Neural cell (in vitro differentiated cells): ENCODE results near the gene YTHDC2. TPM values are rescaled to one million over a fixed set of nuclear protein-coding genes. Genes with fewer than 3 reads are reported as not detected.

ENCODE experiments used
- H2AFZ ChIP-seq: fragments of 200-600, 300-800 bp; sonication (generic), shearing (Covaris generic); 2 replicates; pipeline ENCODE4 v1.6.0; 2014; ENCODE audit warnings: low read depth, mild to moderate bottlenecking, antibody characterized with exemption, low read length, moderate library complexity
- H3F3A ChIP-seq: fragments of 200-600 bp; shearing (Covaris generic); 2 replicates; pipeline ENCODE4 v1.6.1; 2016; ENCODE audit warnings: mild to moderate bottlenecking, moderate library complexity, mixed read lengths, antibody characterized with exemption, low read length; ENCODE audit not compliant: insufficient read depth, poor library complexity, severe bottlenecking
- H3K27ac ChIP-seq: fragments of 200-600, 300-800 bp; sonication (generic), shearing (Covaris generic); 2 replicates; pipeline ENCODE4 v1.5.1; 2014; ENCODE audit warnings: mild to moderate bottlenecking, low read length, moderate library complexity
- H3K27me3 ChIP-seq: fragments of 300-800, 200-600 bp; sonication (generic), shearing (Covaris generic); 2 replicates; pipeline ENCODE4 v1.6.0; 2014; ENCODE audit warnings: mild to moderate bottlenecking, low read depth, low read length, moderate library complexity; ENCODE audit not compliant: insufficient read depth
- H3K36me3 ChIP-seq: fragments of 300-800, 200-600 bp; sonication (generic), shearing (Covaris generic); 2 replicates; pipeline ENCODE4 v1.5.1; 2014; ENCODE audit warnings: mild to moderate bottlenecking, antibody characterized with exemption, low read length, moderate library complexity; ENCODE audit not compliant: insufficient read depth
- H3K4me2 ChIP-seq: fragments of 300-800, 200-600 bp; sonication (generic), shearing (Covaris generic); 2 replicates; pipeline ENCODE4 v1.6.0; 2014; ENCODE audit warnings: mild to moderate bottlenecking, low read length
- H3K4me3 ChIP-seq: fragments of 300-800, 200-600 bp; sonication (generic), shearing (Covaris generic); 2 replicates; pipeline ENCODE4 v1.5.1; 2014; ENCODE audit warnings: mild to moderate bottlenecking, low read length, moderate library complexity
- H3K79me2 ChIP-seq: fragments of 200-600 bp; shearing (Covaris generic); replicated peaks from 2 replicates; pipeline ENCODE4 v1.6.0; 2014; ENCODE audit warnings: mild to moderate bottlenecking, low read length, moderate library complexity; ENCODE audit not compliant: insufficient read depth
- H3K9ac ChIP-seq: fragments of 300-800, 200-600 bp; sonication (generic), shearing (Covaris generic); 2 replicates; pipeline ENCODE4 v1.6.1; 2016; ENCODE audit warnings: mild to moderate bottlenecking, low read length, mixed read lengths
- H3K9me2 ChIP-seq: fragments of 200-600 bp; shearing (Covaris generic); 2 replicates; pipeline ENCODE4 v1.6.1; 2016; ENCODE audit warnings: mild to moderate bottlenecking, low read length, mixed read lengths; ENCODE audit not compliant: insufficient read depth
- H3K9me3 ChIP-seq: fragments of 200-600, 300-800 bp; sonication (generic), shearing (Covaris generic); 2 replicates; pipeline ENCODE4 v1.6.1; 2016; ENCODE audit warnings: mild to moderate bottlenecking, mixed run types, low read length, moderate library complexity, mixed read lengths
- H4K20me1 ChIP-seq: fragments of 200-600 bp; shearing (Covaris generic); 2 replicates; pipeline ENCODE4 v1.6.1; 2016; ENCODE audit warnings: mild to moderate bottlenecking, mixed run types; ENCODE audit not compliant: insufficient read depth
- EP300 ChIP-seq: fragments of 450-650 bp; conservative IDR thresholded peaks from 2 replicates; pipeline ENCODE4 v1.6.1; 2014; ENCODE audit warnings: antibody characterized with exemption, mild to moderate bottlenecking, moderate library complexity; ENCODE audit not compliant: poor library complexity, severe bottlenecking
- MXI1 ChIP-seq: fragments of 450-650 bp; conservative IDR thresholded peaks from 2 replicates; pipeline ENCODE4 v1.6.1; 2014; ENCODE audit warnings: antibody characterized with exemption, mild to moderate bottlenecking; ENCODE audit not compliant: poor library complexity, severe bottlenecking
- POLR2AphosphoS5 ChIP-seq: IDR thresholded peaks from 2 replicates; pipeline ENCODE4 v1.6.1; 2012
- REST ChIP-seq: IDR thresholded peaks from 2 replicates; pipeline ENCODE4 v1.6.1; 2012; ENCODE audit warnings: borderline replicate concordance
- SMC3 ChIP-seq: fragments of 450-650 bp; conservative IDR thresholded peaks from 2 replicates; pipeline ENCODE4 v1.6.1; 2014; ENCODE audit warnings: antibody characterized with exemption, mild to moderate bottlenecking, moderate library complexity; ENCODE audit not compliant: poor library complexity
- TAF1 ChIP-seq: IDR thresholded peaks from 2 replicates; pipeline ENCODE4 v1.6.1; 2012; ENCODE audit warnings: low read depth
- polyA plus RNA-seq: library from polyadenylated mRNA; depleted of rRNA; stranded (reverse); fragments of >200 nt; gene quantifications from 2 replicates; pipeline ENCODE4 v1.2.3, GENCODE V29; 2014
- TF ChIP-seq, protein P1 (sequence below): fragments of 450-650 bp; IDR thresholded peaks from 2 replicates; pipeline ENCODE4 v1.5.1; 2014; ENCODE audit warnings: antibody characterized with exemption, mild to moderate bottlenecking, moderate library complexity; ENCODE audit not compliant: poor library complexity, severe bottlenecking

Gene YTHDC2
- polyA plus RNA-seq, 1 donor from 2014 or later, result 43.7 TPM

DNA sequence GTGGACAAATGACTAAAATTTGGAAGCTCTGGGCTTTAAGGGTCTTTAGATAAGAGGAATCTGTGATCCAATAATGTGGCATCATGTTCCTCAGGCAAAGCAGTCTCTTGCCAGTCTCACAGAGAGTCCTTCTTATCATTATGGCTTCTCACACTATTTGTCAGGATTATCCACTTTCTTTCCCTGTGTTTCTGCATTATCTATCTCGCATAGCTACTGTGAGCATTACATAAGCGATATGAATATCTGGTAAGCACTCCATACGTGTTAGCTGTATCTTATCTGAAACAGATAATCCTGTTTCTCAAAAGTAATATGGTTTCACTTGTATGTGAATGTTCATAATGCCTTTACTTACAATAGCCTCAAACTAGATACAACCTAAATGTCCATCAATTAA lies 34.8 kb upstream of the YTHDC2 start:
- no peaks in the 10 kb centered on the region for H4K20me1 ChIP-seq
- no peak overlapping the region for H3K9ac ChIP-seq
- no peaks in the 10 kb centered on the region for H3K9me2 ChIP-seq
- H3K9me3 ChIP-seq, result no peaks in the 10 kb centered on the region
- TF ChIP-seq EP300 (no peak), MXI1 (no peak), REST (no peak), TAF1 (no peak)
- TF ChIP-seq, protein P1, sequence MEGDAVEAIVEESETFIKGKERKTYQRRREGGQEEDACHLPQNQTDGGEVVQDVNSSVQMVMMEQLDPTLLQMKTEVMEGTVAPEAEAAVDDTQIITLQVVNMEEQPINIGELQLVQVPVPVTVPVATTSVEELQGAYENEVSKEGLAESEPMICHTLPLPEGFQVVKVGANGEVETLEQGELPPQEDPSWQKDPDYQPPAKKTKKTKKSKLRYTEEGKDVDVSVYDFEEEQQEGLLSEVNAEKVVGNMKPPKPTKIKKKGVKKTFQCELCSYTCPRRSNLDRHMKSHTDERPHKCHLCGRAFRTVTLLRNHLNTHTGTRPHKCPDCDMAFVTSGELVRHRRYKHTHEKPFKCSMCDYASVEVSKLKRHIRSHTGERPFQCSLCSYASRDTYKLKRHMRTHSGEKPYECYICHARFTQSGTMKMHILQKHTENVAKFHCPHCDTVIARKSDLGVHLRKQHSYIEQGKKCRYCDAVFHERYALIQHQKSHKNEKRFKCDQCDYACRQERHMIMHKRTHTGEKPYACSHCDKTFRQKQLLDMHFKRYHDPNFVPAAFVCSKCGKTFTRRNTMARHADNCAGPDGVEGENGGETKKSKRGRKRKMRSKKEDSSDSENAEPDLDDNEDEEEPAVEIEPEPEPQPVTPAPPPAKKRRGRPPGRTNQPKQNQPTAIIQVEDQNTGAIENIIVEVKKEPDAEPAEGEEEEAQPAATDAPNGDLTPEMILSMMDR, result no peak
- H3K4me3 ChIP-seq, result no peak overlapping the region
- no peaks in the 10 kb centered on the region for H3F3A ChIP-seq
- H3K4me2 ChIP-seq, result no peak overlapping the region
- no peaks in the 10 kb centered on the region for H3K36me3 ChIP-seq
- no peaks in the 10 kb centered on the region for H3K27me3 ChIP-seq
- no peaks in the 10 kb centered on the region for H3K79me2 ChIP-seq
- no peak overlapping the region for H2AFZ ChIP-seq
- H3K27ac ChIP-seq, result no peak overlapping the region

- H3K79me2 ChIP-seq, result no peaks in the 10 kb centered on the region
- H4K20me1 ChIP-seq, result no peaks in the 10 kb centered on the region
- no peak for TF ChIP-seq SMC3
- no peak for TF ChIP-seq POLR2AphosphoS5
- TF ChIP-seq, protein P1, result no peak
- TF ChIP-seq EP300, result no peak
- no peaks in the 10 kb centered on the region for H3K9me3 ChIP-seq
- H3K27ac ChIP-seq, result no peak overlapping the region
- H3K4me3 ChIP-seq, result no peak overlapping the region
- no peak overlapping the region for H2AFZ ChIP-seq
- H3K27me3 ChIP-seq, result no peaks in the 10 kb centered on the region
- H3K4me2 ChIP-seq, result no peak overlapping the region
- no peak overlapping the region for H3K9ac ChIP-seq
- no peaks in the 10 kb centered on the region for H3K9me2 ChIP-seq
- H3K36me3 ChIP-seq, result no peaks in the 10 kb centered on the region
- H3F3A ChIP-seq, result no peaks in the 10 kb centered on the region
These were observed 33.3 kb upstream of the YTHDC2 start for GRCh38 chr5:113480243-113480642.
